DMS114 treated with DMSO at 0.1 percent for 48 hours (cell line): ENCODE results near the gene TNS3.

Source experiments
- DNase-seq: peaks from one replicate; lab custom pipeline; 2025; ENCODE audit not compliant: unreplicated experiment; lab: John Stamatoyannopoulos, UW

Gene TNS3

GRCh38 chr7:47414342-47415317, 167.3 kb downstream of the TNS3 start:
- DNase-seq = no peak

- no peak for DNase-seq
Observed at GRCh38 chr7:47413526-47414341, 168.2 kb downstream of the TNS3 start.

- no peak for DNase-seq
Observed at GRCh38 chr7:47411901-47412300, 170.0 kb downstream of the TNS3 start.

GRCh38 chr7:47411281-47411869, 170.5 kb downstream of the TNS3 start:
- no peak for DNase-seq

GRCh38 chr7:47408675-47409074, 173.2 kb downstream of the TNS3 start:
- DNase-seq = no peak

GRCh38 chr7:47407821-47408674, 173.9 kb downstream of the TNS3 start:
- no peak for DNase-seq

- no peak for DNase-seq
Observed at GRCh38 chr7:47407136-47407535, 174.8 kb downstream of the TNS3 start.

- DNase-seq = no peak
Observed at GRCh38 chr7:47406801-47407129, 175.1 kb downstream of the TNS3 start.

GRCh38 chr7:47405921-47406800, 175.8 kb downstream of the TNS3 start:
- DNase-seq = no peak

- no peak for DNase-seq
Observed at GRCh38 chr7:47405286-47405904, 176.5 kb downstream of the TNS3 start.

- no peak for DNase-seq
Observed at GRCh38 chr7:47404010-47404409, 177.9 kb downstream of the TNS3 start.

GRCh38 chr7:47402941-47403866, 178.7 kb downstream of the TNS3 start:
- no peak for DNase-seq

- no peak for DNase-seq
Observed at GRCh38 chr7:47401611-47402570, 180.0 kb downstream of the TNS3 start.

GRCh38 chr7:47400741-47401206, 181.1 kb downstream of the TNS3 start:
- DNase-seq = no peak

GRCh38 chr7:47400001-47400400, 181.9 kb downstream of the TNS3 start:
- no peak for DNase-seq

GRCh38 chr7:47394751-47395252, 187.1 kb downstream of the TNS3 start:
- DNase-seq = no peak

GRCh38 chr7:47394216-47394615, 187.7 kb downstream of the TNS3 start:
- DNase-seq = no peak
